Mesendoderm (in vitro differentiated cells): ENCODE results near the gene PGAM5.

Experiments
- DNase-seq: peaks from one replicate; pipeline ENCODE4 v3.0.0; 2013
- H2AK5ac ChIP-seq: 2 replicates; pipeline ENCODE4 v1.6.1; 2013; ENCODE audit warnings: low read length, inconsistent platforms
- H2BK120ac ChIP-seq: 2 replicates; pipeline ENCODE4 v1.6.1; 2013; ENCODE audit warnings: low read depth, mild to moderate bottlenecking, low read length, moderate library complexity, mixed read lengths
- H2BK15ac ChIP-seq: replicated peaks from 2 replicates; pipeline ENCODE4 v1.6.1; 2013; ENCODE audit warnings: low read depth, mild to moderate bottlenecking, moderate library complexity
- H2BK5ac ChIP-seq: 2 replicates; pipeline ENCODE4 v1.6.1; 2013; ENCODE audit warnings: low read length, inconsistent platforms
- H3K18ac ChIP-seq: 2 replicates; pipeline ENCODE4 v1.6.1; 2013; ENCODE audit warnings: mild to moderate bottlenecking, low read length, mixed read lengths
- H3K23ac ChIP-seq: one replicate; pipeline ENCODE4 v1.6.1; 2013; ENCODE audit warnings: low read length
- H3K27ac ChIP-seq: 2 replicates; pipeline ENCODE4 v1.5.1; 2013; ENCODE audit warnings: low read depth, mild to moderate bottlenecking, inconsistent platforms, low read length, moderate library complexity
- H3K27me3 ChIP-seq: 2 replicates; pipeline ENCODE4 v1.6.1; 2013; ENCODE audit warnings: low read length, control low read depth, mild to moderate bottlenecking, inconsistent platforms; ENCODE audit not compliant: insufficient read depth, poor library complexity
- H3K36me3 ChIP-seq: 2 replicates; pipeline ENCODE4 v1.6.1; 2013; ENCODE audit warnings: low read length, inconsistent platforms; ENCODE audit not compliant: control insufficient read depth, insufficient read depth
- H3K4ac ChIP-seq: one replicate; pipeline ENCODE4 v1.6.1; 2013; ENCODE audit warnings: low read depth, mild to moderate bottlenecking, low read length, moderate library complexity
- H3K4me1 ChIP-seq: 2 replicates; pipeline ENCODE4 v1.6.1; 2013; ENCODE audit warnings: low read depth, low read length, inconsistent platforms; ENCODE audit not compliant: control insufficient read depth
- H3K4me2 ChIP-seq: 2 replicates; pipeline ENCODE4 v1.6.1; 2013; ENCODE audit warnings: low read length
- H3K4me3 ChIP-seq: 2 replicates; pipeline ENCODE4 v1.5.1; 2013; ENCODE audit warnings: mild to moderate bottlenecking, low read length
- H3K56ac ChIP-seq: one replicate; pipeline ENCODE4 v1.6.1; 2013; ENCODE audit warnings: low read length
- H3K79me1 ChIP-seq: 2 replicates; pipeline ENCODE4 v1.6.1; 2013; ENCODE audit warnings: low read length, inconsistent platforms
- H3K79me2 ChIP-seq: 2 replicates; pipeline ENCODE4 v1.6.1; 2013; ENCODE audit warnings: mild to moderate bottlenecking, low read length; ENCODE audit not compliant: control insufficient read depth, insufficient read depth
- H3K9ac ChIP-seq: 2 replicates; pipeline ENCODE4 v1.6.1; 2013; ENCODE audit warnings: low read length, inconsistent platforms
- H4K5ac ChIP-seq: one replicate; pipeline ENCODE4 v1.6.1; 2013; ENCODE audit warnings: low read length
- H4K8ac ChIP-seq: one replicate; pipeline ENCODE4 v1.6.1; 2013; ENCODE audit warnings: low read depth, mild to moderate bottlenecking, control low read depth, low read length, moderate library complexity
- WGBS: extraction: QIAGEN DNeasy Blood & Tissue Kit; methylation state at CpG from one replicate; pipeline ENCODE4 v1.1.7; 2013; ENCODE audit warnings: low lambda C conversion rate, missing lambda C conversion rate; ENCODE audit not compliant: insufficient coverage; ENCODE audit errors: extremely low coverage; 5-methylcytosine and 5-hydroxymethylcytosine counted together

The PGAM5 gene

GRCh38 chr12:132685400-132685799 is 25.2 kb upstream of the PGAM5 start:
- Histone ChIP-seq H2AK5ac (no peak overlapping the region), H3K27ac (no peak overlapping the region), H2BK5ac (no peak overlapping the region), H3K79me2 (peaks cover 51% of the 10 kb centered on the region), H3K18ac (no peak overlapping the region), H3K4me3 (no peak overlapping the region), H2BK15ac (no peak overlapping the region), H3K4me2 (peak overlapping the region; percentile 1), H3K56ac (peak overlapping the region; percentile 60), H3K4ac (no peak overlapping the region), H4K5ac (no peak overlapping the region), H3K9ac (peak overlapping the region; percentile 5), H3K36me3 (no peaks in the 10 kb centered on the region), H2BK120ac (no peak overlapping the region), H4K8ac (no peak overlapping the region), H3K79me1 (peaks cover 20% of the 10 kb centered on the region), H3K4me1 (peaks cover 2% of the 10 kb centered on the region), H3K27me3 (no peaks in the 10 kb centered on the region), H3K23ac (peak overlapping the region; percentile 20)
- no CpG with 5 or more reads among the region's 5 CpGs for WGBS
- DNase-seq, result peak; percentile 24

GRCh38 chr12:132686825-132687210 is 23.8 kb upstream of the PGAM5 start:
- H3K4me1 ChIP-seq, result peaks cover 2% of the 10 kb centered on the region
- no peak overlapping the region for H2BK15ac ChIP-seq
- peak overlapping the region; percentile 98 for H3K4ac ChIP-seq
- H3K79me2 ChIP-seq, result peaks cover 38% of the 10 kb centered on the region
- peak overlapping the region; percentile 60 for H3K4me3 ChIP-seq
- peak overlapping the region; percentile 35 for H2BK120ac ChIP-seq
- H3K23ac ChIP-seq, result peak overlapping the region; percentile 89
- H3K56ac ChIP-seq, result peak overlapping the region; percentile 92
- peak overlapping the region; percentile 84 for H3K9ac ChIP-seq
- H4K8ac ChIP-seq, result peak overlapping the region; percentile 57
- H3K36me3 ChIP-seq, result no peaks in the 10 kb centered on the region
- no peak overlapping the region for H3K4me2 ChIP-seq
- H3K79me1 ChIP-seq, result peaks cover 12% of the 10 kb centered on the region
- H4K5ac ChIP-seq, result no peak overlapping the region
- peak; percentile 32 for DNase-seq
- H2AK5ac ChIP-seq, result no peak overlapping the region
- no CpG with 5 or more reads among the region's 55 CpGs for WGBS
- H2BK5ac ChIP-seq, result no peak overlapping the region
- peak overlapping the region; percentile 99 for H3K18ac ChIP-seq
- H3K27me3 ChIP-seq, result no peaks in the 10 kb centered on the region
- H3K27ac ChIP-seq, result peak overlapping the region; percentile 93

GRCh38 chr12:132687211-132688164 is 23.2 kb upstream of the PGAM5 start, which contains the start of the genes POLE and PXMP2:
Gene POLE (minus strand): TSS chr12:132687342. CDS start chr12:132687315, 27 bp downstream.
Gene PXMP2 (plus strand): TSS chr12:132687587. CDS start chr12:132687671, 84 bp downstream.
- no peak within 1 kb of the TSS for H4K5ac ChIP-seq
- peak within 1 kb of the TSS; percentile 60 for H3K4me3 ChIP-seq
- H2AK5ac ChIP-seq, result no peak within 1 kb of the TSS
- H4K8ac ChIP-seq, result peak within 1 kb of the TSS; percentile 60
- H3K9ac ChIP-seq, result peak within 1 kb of the TSS; percentile 84
- peaks cover 12% of the 10 kb centered on the region for H3K79me1 ChIP-seq
- H3K36me3 ChIP-seq, result no peaks in the 10 kb centered on the region
- H2BK120ac ChIP-seq, result peak within 1 kb of the TSS; percentile 35
- peak within 1 kb of the TSS; percentile 92 for H3K56ac ChIP-seq
- H3K27ac ChIP-seq, result peak within 1 kb of the TSS; percentile 93
- H3K79me2 ChIP-seq, result peaks cover 35% of the 10 kb centered on the region
- WGBS, result no CpG with 5 or more reads among the region's 134 CpGs
- H3K23ac ChIP-seq, result peak within 1 kb of the TSS; percentile 89
- H3K27me3 ChIP-seq, result no peaks in the 10 kb centered on the region
- H3K4me2 ChIP-seq, result no peak within 1 kb of the TSS
- peak; percentile 98 for DNase-seq
- peak within 1 kb of the TSS; percentile 98 for H3K4ac ChIP-seq
- peaks cover 2% of the 10 kb centered on the region for H3K4me1 ChIP-seq
- H2BK15ac ChIP-seq, result no peak within 1 kb of the TSS
- peak within 1 kb of the TSS; percentile 99 for H3K18ac ChIP-seq
- H2BK5ac ChIP-seq, result peak within 1 kb of the TSS; percentile 11

GRCh38 chr12:132689227-132689626 is 21.4 kb upstream of the PGAM5 start:
- H3K23ac ChIP-seq, result no peak overlapping the region
- no peak overlapping the region for H2BK5ac ChIP-seq
- no peak overlapping the region for H3K4me3 ChIP-seq
- no peak overlapping the region for H2BK15ac ChIP-seq
- H4K5ac ChIP-seq, result no peak overlapping the region
- H3K4me2 ChIP-seq, result peak overlapping the region; percentile 71
- no CpG with 5 or more reads among the region's 18 CpGs for WGBS
- no peak overlapping the region for H3K18ac ChIP-seq
- H3K4ac ChIP-seq, result no peak overlapping the region
- peak overlapping the region; percentile 29 for H3K56ac ChIP-seq
- peaks cover 2% of the 10 kb centered on the region for H3K4me1 ChIP-seq
- no peaks in the 10 kb centered on the region for H3K27me3 ChIP-seq
- peaks cover 22% of the 10 kb centered on the region for H3K79me2 ChIP-seq
- H3K36me3 ChIP-seq, result no peaks in the 10 kb centered on the region
- no peak overlapping the region for H4K8ac ChIP-seq
- no peak for DNase-seq
- H3K27ac ChIP-seq, result no peak overlapping the region
- peak overlapping the region; percentile 62 for H3K9ac ChIP-seq
- H3K79me1 ChIP-seq, result peaks cover 8% of the 10 kb centered on the region
- H2BK120ac ChIP-seq, result no peak overlapping the region
- H2AK5ac ChIP-seq, result no peak overlapping the region

GRCh38 chr12:132690112-132690511 is 20.5 kb upstream of the PGAM5 start:
- Histone ChIP-seq H3K27me3 (no peaks in the 10 kb centered on the region), H3K4me1 (peaks cover 2% of the 10 kb centered on the region), H3K4me3 (no peak overlapping the region), H3K18ac (no peak overlapping the region), H2AK5ac (no peak overlapping the region), H2BK120ac (no peak overlapping the region), H3K79me1 (peaks cover 8% of the 10 kb centered on the region), H3K4ac (no peak overlapping the region), H3K36me3 (no peaks in the 10 kb centered on the region), H3K23ac (no peak overlapping the region), H3K9ac (peak overlapping the region; percentile 62), H4K8ac (no peak overlapping the region), H3K27ac (no peak overlapping the region), H3K79me2 (peaks cover 20% of the 10 kb centered on the region), H3K4me2 (no peak overlapping the region), H2BK15ac (no peak overlapping the region), H2BK5ac (no peak overlapping the region), H3K56ac (no peak overlapping the region), H4K5ac (no peak overlapping the region)
- peak; percentile 29 for DNase-seq
- no CpG with 5 or more reads among the region's 9 CpGs for WGBS
